GM12878 (cell line): ENCODE data around the gene FHL1.

Experiments used
- ATF3 ChIP-seq: IDR thresholded peaks from 2 replicates; pipeline ENCODE4 v1.6.1; 2011; ENCODE audit warnings: low read depth, mild to moderate bottlenecking, low read length, moderate library complexity, borderline replicate concordance; ENCODE audit errors: extremely low read depth
- CBFB ChIP-seq: IDR thresholded peaks from 2 replicates; pipeline ENCODE4 v1.6.1; 2016; ENCODE audit warnings: antibody characterized with exemption, low read depth
- CEBPB ChIP-seq, 2 experiments: fragments of 150-350 bp in 1 of 2; IDR thresholded peaks; 2 replicates each; pipeline ENCODE4 v1.6.1; 2012 to 2014; ENCODE audit warnings: low read depth in 2 of 2, low read length in 2 of 2, borderline replicate concordance in 1 of 2, inconsistent platforms in 1 of 2
- CREB1 ChIP-seq: IDR thresholded peaks from 2 replicates; pipeline ENCODE4 v1.6.1; 2012; ENCODE audit warnings: low read depth, mild to moderate bottlenecking, inconsistent platforms
- CTCF ChIP-seq, 3 experiments: IDR thresholded peaks in 2 of 3; conservative IDR thresholded peaks in 1 of 3; 2 replicates each; pipeline ENCODE4 v1.5.1; 2011; ENCODE audit warnings: low read depth in 3 of 3, low read length in 3 of 3, mild to moderate bottlenecking in 3 of 3, control low read depth in 2 of 3, moderate library complexity in 2 of 3, inconsistent platforms in 1 of 3, mixed read lengths in 1 of 3; ENCODE audit not compliant: control insufficient read depth in 2 of 3, insufficient read depth in 1 of 3; ENCODE audit errors: extremely low read depth in 1 of 3
- E2F4 ChIP-seq: IDR thresholded peaks from 2 replicates; pipeline ENCODE4 v1.6.1; 2012; ENCODE audit warnings: low read depth, low read length, improper control_type of control experiment
- FOXK2 ChIP-seq: fragments of 450-650 bp; IDR thresholded peaks from 2 replicates; pipeline ENCODE4 v1.6.1; 2017; ENCODE audit warnings: mild to moderate bottlenecking, moderate library complexity
- JUND ChIP-seq: IDR thresholded peaks from 2 replicates; pipeline ENCODE4 v1.6.1; 2012; ENCODE audit warnings: low read depth, mild to moderate bottlenecking, low read length, improper control_type of control experiment, moderate library complexity
- MYC ChIP-seq: IDR thresholded peaks from 2 replicates; pipeline ENCODE4 v1.6.1; 2011; ENCODE audit warnings: mild to moderate bottlenecking, low read length, moderate library complexity, inconsistent platforms; ENCODE audit not compliant: insufficient read depth, insufficient replicate concordance, insufficient read length, severe bottlenecking
- PRDM15 ChIP-seq: fragments of 450-650 bp; formaldehyde crosslinking; IDR thresholded peaks from 2 replicates; pipeline ENCODE4 v1.4.0; 2020; ENCODE audit warnings: mild to moderate bottlenecking, moderate library complexity
- SP1 ChIP-seq: IDR thresholded peaks from one replicate; pipeline ENCODE4 v1.6.1; 2011; ENCODE audit warnings: low read depth, low read length
- STAT1 ChIP-seq: fragments of 450-650 bp; conservative IDR thresholded peaks from 2 replicates; pipeline ENCODE4 v1.6.1; 2014; ENCODE audit warnings: antibody characterized with exemption, mild to moderate bottlenecking
- TCF12 ChIP-seq: IDR thresholded peaks from 2 replicates; pipeline ENCODE4 v1.6.1; 2011; ENCODE audit warnings: low read depth, mild to moderate bottlenecking, low read length
- USF2 ChIP-seq: IDR thresholded peaks from 2 replicates; pipeline ENCODE4 v1.6.1; 2011; ENCODE audit warnings: low read depth, low read length, improper control_type of control experiment, borderline replicate concordance

DNA sequence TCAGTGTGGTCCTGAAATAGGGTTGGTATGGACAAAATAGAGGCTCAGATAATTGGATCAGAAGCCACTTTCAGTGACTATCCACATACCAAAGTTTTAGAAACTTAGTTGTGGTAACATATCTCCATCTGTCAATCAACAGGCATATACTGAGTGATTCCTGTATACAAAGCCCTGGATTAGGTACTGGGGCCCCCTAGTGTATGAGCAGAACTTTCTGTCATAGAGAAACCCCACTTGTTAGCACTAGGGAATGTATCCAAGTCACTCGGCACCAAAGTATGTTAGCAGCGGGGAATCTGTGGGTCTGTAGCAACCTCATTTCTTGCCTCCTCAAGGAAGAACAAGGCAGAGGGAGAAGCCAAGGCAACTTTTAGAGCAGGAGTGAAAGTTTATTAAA lies 53.1 kb downstream of the FHL1 start:
- TF ChIP-seq E2F4, result no peak
- TF ChIP-seq CEBPB (IDR thresholded peaks at IDR 0.05; ENCODE audit: borderline replicate concordance in 1 of 2, low read depth in 2 of 2, low read length in 2 of 2), result no peak
- peak in 2 of 3 experiments; percentile 27 to 33; a peak in 2 of 6 replicates for TF ChIP-seq CTCF (IDR thresholded peaks at IDR 0.05 in 2 of 3, conservative IDR thresholded peaks at IDR 0.05 in 1 of 3; ENCODE audit: control insufficient read depth in 2 of 3, extremely low read depth in 1 of 3, insufficient read depth in 1 of 3, low read depth in 3 of 3, low read length in 3 of 3)
- no peak for TF ChIP-seq JUND
- TF ChIP-seq MYC, result no peak
- TF ChIP-seq SP1, result no peak
- no peak for TF ChIP-seq CBFB
- no peak for TF ChIP-seq TCF12
- no peak for TF ChIP-seq USF2
- no peak for TF ChIP-seq CREB1
- no peak for TF ChIP-seq ATF3
- no peak for TF ChIP-seq PRDM15 (CRISPR knock-in tag)
- TF ChIP-seq FOXK2, result no peak
- no peak for TF ChIP-seq STAT1
